ENCODE results near the gene PFKFB1.

The PFKFB1 gene

DNA sequence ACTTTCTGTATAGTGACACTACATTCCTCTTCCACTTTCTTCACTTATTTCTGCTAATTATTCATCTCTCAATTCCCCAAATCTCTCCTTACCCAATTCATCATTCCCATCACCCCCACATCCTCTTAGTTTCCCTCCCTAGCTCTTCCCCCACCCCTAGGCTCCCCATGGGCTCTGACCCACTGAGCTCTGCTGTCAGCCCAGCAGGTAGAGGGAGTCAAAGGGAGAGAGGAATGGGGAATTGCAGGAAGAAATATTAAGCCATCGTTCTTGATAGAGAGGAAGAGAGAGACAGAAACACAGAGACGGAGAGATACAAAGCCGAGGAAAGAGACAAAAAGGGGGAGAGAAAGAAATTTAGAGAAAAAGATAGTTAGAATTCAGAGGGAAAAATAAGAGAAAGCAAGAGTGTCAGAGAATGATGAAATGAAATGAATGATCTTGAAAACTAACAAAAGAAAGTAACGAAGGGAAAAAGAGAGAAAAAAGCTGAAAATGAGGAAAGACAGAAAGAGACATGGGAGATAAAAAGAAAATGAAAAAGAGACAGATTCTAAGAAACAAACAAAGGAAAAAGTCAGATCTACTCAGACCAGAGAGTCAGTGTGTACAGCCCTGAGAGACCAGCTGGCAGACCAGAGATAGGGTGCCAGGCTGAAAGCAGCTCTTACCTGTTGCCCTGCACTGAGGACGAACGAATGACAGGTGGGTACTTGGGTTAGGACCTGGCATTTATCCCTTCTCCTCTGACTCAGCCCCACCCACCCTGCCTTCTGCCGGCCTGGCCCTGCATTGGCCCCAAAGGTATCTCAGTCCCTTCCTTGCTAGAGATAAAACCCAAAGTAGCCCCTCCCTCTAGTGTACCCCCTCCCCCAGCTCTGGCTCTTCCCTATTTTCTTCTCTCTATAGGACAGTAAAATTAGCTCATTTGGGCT lies 36.5 kb upstream of the PFKFB1 start, which contains the start of gene ALAS2:
TSS of gene ALAS2 (minus strand) at position 707 of the 935 bp plus-strand sequence. CDS start 4,977 bp downstream, outside the sequence.
- H2AFZ ChIP-seq (ENCODE audit: low read depth, low read length): no peak within 1 kb of the TSS
- H3K27ac ChIP-seq (ENCODE audit: low read length): no peak within 1 kb of the TSS
- H3K27me3 ChIP-seq (ENCODE audit: low read depth, low read length): no peaks in the 10 kb centered on the region
- H3K9me3 ChIP-seq (ENCODE audit: insufficient read depth, low read length): no peaks in the 10 kb centered on the region
- no peak within 1 kb of the TSS for H3K4me2 ChIP-seq (ENCODE audit: low read length)
- no peak within 1 kb of the TSS for H3K9ac ChIP-seq (ENCODE audit: low read length)
- TF ChIP-seq, protein P1, sequence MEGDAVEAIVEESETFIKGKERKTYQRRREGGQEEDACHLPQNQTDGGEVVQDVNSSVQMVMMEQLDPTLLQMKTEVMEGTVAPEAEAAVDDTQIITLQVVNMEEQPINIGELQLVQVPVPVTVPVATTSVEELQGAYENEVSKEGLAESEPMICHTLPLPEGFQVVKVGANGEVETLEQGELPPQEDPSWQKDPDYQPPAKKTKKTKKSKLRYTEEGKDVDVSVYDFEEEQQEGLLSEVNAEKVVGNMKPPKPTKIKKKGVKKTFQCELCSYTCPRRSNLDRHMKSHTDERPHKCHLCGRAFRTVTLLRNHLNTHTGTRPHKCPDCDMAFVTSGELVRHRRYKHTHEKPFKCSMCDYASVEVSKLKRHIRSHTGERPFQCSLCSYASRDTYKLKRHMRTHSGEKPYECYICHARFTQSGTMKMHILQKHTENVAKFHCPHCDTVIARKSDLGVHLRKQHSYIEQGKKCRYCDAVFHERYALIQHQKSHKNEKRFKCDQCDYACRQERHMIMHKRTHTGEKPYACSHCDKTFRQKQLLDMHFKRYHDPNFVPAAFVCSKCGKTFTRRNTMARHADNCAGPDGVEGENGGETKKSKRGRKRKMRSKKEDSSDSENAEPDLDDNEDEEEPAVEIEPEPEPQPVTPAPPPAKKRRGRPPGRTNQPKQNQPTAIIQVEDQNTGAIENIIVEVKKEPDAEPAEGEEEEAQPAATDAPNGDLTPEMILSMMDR (IDR thresholded peaks at IDR 0.05; ENCODE audit: low read depth, low read length): no peak
- no peak for TF ChIP-seq EZH2phosphoT487 (IDR thresholded peaks at IDR 0.05; ENCODE audit: low read depth)
- no peaks in the 10 kb centered on the region for H4K20me1 ChIP-seq (ENCODE audit: insufficient read depth, low read length)
- no peaks in the 10 kb centered on the region for H3K79me2 ChIP-seq (ENCODE audit: low read length)
- no peaks in the 10 kb centered on the region for H3K36me3 ChIP-seq (replicated peaks; ENCODE audit: low read depth, low read length)
- no peaks in the 10 kb centered on the region for H3K4me1 ChIP-seq (ENCODE audit: low read length)
- H3K4me3 ChIP-seq (ENCODE audit: low read length): no peak within 1 kb of the TSS

DNA sequence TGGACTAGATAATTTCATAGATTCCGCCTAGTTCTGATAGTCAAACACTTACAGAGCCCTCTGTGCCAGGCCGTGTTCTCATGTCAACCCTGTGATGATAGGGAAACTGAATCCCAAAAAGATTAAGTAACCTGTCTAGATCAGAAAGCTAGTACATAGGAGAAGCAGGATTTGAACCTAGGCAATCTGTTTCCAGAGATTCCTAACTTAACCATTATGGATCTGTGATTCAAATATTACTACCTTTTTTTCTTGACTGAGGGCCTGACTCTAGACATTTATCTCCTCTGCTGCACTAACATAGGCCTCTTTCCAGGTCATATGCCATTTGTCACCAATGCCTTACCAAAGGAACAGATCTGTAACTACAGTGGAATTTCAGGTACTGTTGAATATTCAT lies 35.3 kb upstream of the PFKFB1 start:
- Histone ChIP-seq H2AFZ (ENCODE audit: low read depth, low read length) (no peak overlapping the region), H3K4me1 (ENCODE audit: low read length) (no peaks in the 10 kb centered on the region), H3K4me3 (ENCODE audit: low read length) (no peak overlapping the region), H3K4me2 (ENCODE audit: low read length) (no peak overlapping the region), H3K9me3 (ENCODE audit: insufficient read depth, low read length) (no peaks in the 10 kb centered on the region), H3K79me2 (ENCODE audit: low read length) (no peaks in the 10 kb centered on the region), H3K27ac (ENCODE audit: low read length) (no peak overlapping the region), H3K27me3 (ENCODE audit: low read depth, low read length) (no peaks in the 10 kb centered on the region), H3K9ac (ENCODE audit: low read length) (no peak overlapping the region), H3K36me3 (replicated peaks; ENCODE audit: low read depth, low read length) (no peaks in the 10 kb centered on the region), H4K20me1 (ENCODE audit: insufficient read depth, low read length) (no peaks in the 10 kb centered on the region)
- no peak for TF ChIP-seq EZH2phosphoT487 (IDR thresholded peaks at IDR 0.05; ENCODE audit: low read depth)
- TF ChIP-seq, protein P1 (IDR thresholded peaks at IDR 0.05; ENCODE audit: low read depth, low read length): no peak

DNA sequence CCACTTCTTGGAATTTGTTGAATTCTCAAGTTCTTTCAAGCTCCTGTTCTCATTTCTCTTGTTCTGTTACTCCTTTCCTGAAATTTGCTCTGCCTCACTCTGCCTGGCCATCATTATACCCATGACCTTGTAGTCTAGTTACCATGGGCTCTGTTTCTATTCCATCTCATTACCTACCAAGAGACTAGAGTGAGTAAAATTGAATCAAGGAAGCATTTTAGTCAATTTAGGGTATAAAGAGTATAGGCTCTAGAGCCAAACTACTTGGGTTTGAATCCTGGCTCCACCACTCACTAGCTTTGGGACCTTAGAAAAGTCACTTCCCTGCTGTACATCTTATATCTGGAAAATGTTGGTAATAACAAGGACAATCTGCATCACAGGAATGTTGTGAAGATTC lies 34.6 kb upstream of the PFKFB1 start:
- H3K4me3 ChIP-seq (ENCODE audit: low read length): no peak overlapping the region
- no peak overlapping the region for H3K27ac ChIP-seq (ENCODE audit: low read length)
- no peak overlapping the region for H2AFZ ChIP-seq (ENCODE audit: low read depth, low read length)
- H3K4me2 ChIP-seq (ENCODE audit: low read length): no peak overlapping the region
- no peaks in the 10 kb centered on the region for H3K27me3 ChIP-seq (ENCODE audit: low read depth, low read length)
- H4K20me1 ChIP-seq (ENCODE audit: insufficient read depth, low read length): no peaks in the 10 kb centered on the region
- H3K4me1 ChIP-seq (ENCODE audit: low read length): no peaks in the 10 kb centered on the region
- no peaks in the 10 kb centered on the region for H3K79me2 ChIP-seq (ENCODE audit: low read length)
- H3K9ac ChIP-seq (ENCODE audit: low read length): no peak overlapping the region
- no peaks in the 10 kb centered on the region for H3K9me3 ChIP-seq (ENCODE audit: insufficient read depth, low read length)
- H3K36me3 ChIP-seq (replicated peaks; ENCODE audit: low read depth, low read length): no peaks in the 10 kb centered on the region
- no peak for TF ChIP-seq EZH2phosphoT487 (IDR thresholded peaks at IDR 0.05; ENCODE audit: low read depth)

DNA sequence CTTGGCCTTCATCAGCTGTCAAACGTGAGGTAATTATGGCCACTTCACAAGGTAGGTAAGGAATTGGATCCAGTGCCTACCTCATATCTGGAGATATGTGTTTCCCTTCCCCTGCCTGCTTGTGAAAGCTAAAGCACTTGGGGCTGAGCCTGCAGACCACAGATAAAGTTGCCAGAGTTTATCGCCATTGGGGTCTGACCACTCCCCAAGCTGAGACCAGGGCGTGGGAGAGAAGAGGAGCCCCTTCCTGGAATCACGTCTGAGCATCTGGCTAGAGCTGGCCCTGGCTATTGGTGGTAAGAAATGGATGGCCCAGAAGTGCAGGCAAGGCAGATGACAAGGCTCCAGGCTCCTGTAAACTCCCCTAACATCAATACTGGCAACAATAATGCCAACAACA lies 34.1 kb upstream of the PFKFB1 start:
- Histone ChIP-seq H3K79me2 (ENCODE audit: low read length) (no peaks in the 10 kb centered on the region), H3K9ac (ENCODE audit: low read length) (no peak overlapping the region), H4K20me1 (ENCODE audit: insufficient read depth, low read length) (no peaks in the 10 kb centered on the region), H3K27ac (ENCODE audit: low read length) (no peak overlapping the region), H3K4me1 (ENCODE audit: low read length) (no peaks in the 10 kb centered on the region), H3K9me3 (ENCODE audit: insufficient read depth, low read length) (no peaks in the 10 kb centered on the region), H3K4me3 (ENCODE audit: low read length) (no peak overlapping the region), H3K36me3 (replicated peaks; ENCODE audit: low read depth, low read length) (no peaks in the 10 kb centered on the region), H3K27me3 (ENCODE audit: low read depth, low read length) (no peaks in the 10 kb centered on the region), H2AFZ (ENCODE audit: low read depth, low read length) (no peak overlapping the region), H3K4me2 (ENCODE audit: low read length) (no peak overlapping the region)
- TF ChIP-seq, protein P1 (IDR thresholded peaks at IDR 0.05; ENCODE audit: low read depth, low read length): no peak
- no peak for TF ChIP-seq EZH2phosphoT487 (IDR thresholded peaks at IDR 0.05; ENCODE audit: low read depth)
